HEK293T (cell line): ENCODE results near the gene CSTPP1.

Experiments used
- CTCF ChIA-PET: fragments of 350-600 bp; formaldehyde crosslinking; extraction: SDS; loops from one replicate; lab custom pipeline; 2021; ENCODE audit warnings: antibody characterized with exemption, inconsistent platforms; lab: Yijun Ruan, JAX
- POLR2A ChIA-PET: fragments of 350-600 bp; formaldehyde crosslinking; extraction: SDS; loops from one replicate; lab custom pipeline; 2020; ENCODE audit warnings: antibody characterized with exemption, inconsistent platforms; lab: Yijun Ruan, JAX
- DNase-seq: peaks from one replicate; pipeline ENCODE4 v3.0.0; 2012; ENCODE audit warnings: mixed read lengths; ENCODE audit errors: extremely low spot score
- ARNT ChIP-seq: fragments of 450-650 bp; IDR thresholded peaks from 2 replicates; pipeline ENCODE4 v1.6.1; 2017; ENCODE audit warnings: mild to moderate bottlenecking
- BHLHE40 ChIP-seq: fragments of 450-650 bp; IDR thresholded peaks from 2 replicates; pipeline ENCODE4 v1.6.1; 2016; ENCODE audit warnings: mild to moderate bottlenecking, moderate library complexity, borderline replicate concordance
- CTBP1 ChIP-seq: fragments of 450-650 bp; IDR thresholded peaks from 2 replicates; pipeline ENCODE4 v1.6.1; 2016; ENCODE audit warnings: borderline replicate concordance
- ELF4 ChIP-seq: fragments of 450-650 bp; IDR thresholded peaks from 2 replicates; pipeline ENCODE4 v1.6.1; 2017; ENCODE audit warnings: antibody characterized with exemption
- FOXA1 ChIP-seq: fragments of 450-650 bp; IDR thresholded peaks from 2 replicates; pipeline ENCODE4 v1.6.1; 2016; ENCODE audit warnings: mild to moderate bottlenecking
- FOXK2 ChIP-seq: fragments of 450-650 bp; IDR thresholded peaks from 2 replicates; pipeline ENCODE4 v1.6.1; 2016; ENCODE audit warnings: mild to moderate bottlenecking
- FOXM1 ChIP-seq: fragments of 450-650 bp; IDR thresholded peaks from 2 replicates; pipeline ENCODE4 v1.6.1; 2017; ENCODE audit warnings: mild to moderate bottlenecking, borderline replicate concordance
- HDGF ChIP-seq: fragments of 450-650 bp; IDR thresholded peaks from 2 replicates; pipeline ENCODE4 v1.6.1; 2017; ENCODE audit warnings: antibody characterized with exemption, borderline replicate concordance
- L3MBTL2 ChIP-seq: fragments of 450-650 bp; conservative IDR thresholded peaks from 2 replicates; pipeline ENCODE4 v1.6.1; 2016; ENCODE audit warnings: mild to moderate bottlenecking
- LEF1 ChIP-seq: fragments of 450-650 bp; IDR thresholded peaks from 2 replicates; pipeline ENCODE4 v1.6.1; 2017; ENCODE audit warnings: mild to moderate bottlenecking, borderline replicate concordance
- NFRKB ChIP-seq: fragments of 450-650 bp; IDR thresholded peaks from 2 replicates; pipeline ENCODE4 v1.6.1; 2016; ENCODE audit warnings: mild to moderate bottlenecking, moderate library complexity
- SP1 ChIP-seq: fragments of 450-650 bp; IDR thresholded peaks from 2 replicates; pipeline ENCODE4 v1.6.1; 2017
- SUZ12 ChIP-seq: fragments of 450-650 bp; IDR thresholded peaks from 2 replicates; pipeline ENCODE4 v1.6.1; 2016; ENCODE audit warnings: mild to moderate bottlenecking
- TARDBP ChIP-seq: fragments of 450-650 bp; IDR thresholded peaks from 2 replicates; pipeline ENCODE4 v1.6.1; 2016
- ZNF384 ChIP-seq: fragments of 450-650 bp; IDR thresholded peaks from 2 replicates; pipeline ENCODE4 v1.6.1; 2016
- TF ChIP-seq, protein P1 (sequence below): fragments of 450-650 bp; IDR thresholded peaks from 2 replicates; pipeline ENCODE4 v1.6.1; 2016

CSTPP1 gene

DNA sequence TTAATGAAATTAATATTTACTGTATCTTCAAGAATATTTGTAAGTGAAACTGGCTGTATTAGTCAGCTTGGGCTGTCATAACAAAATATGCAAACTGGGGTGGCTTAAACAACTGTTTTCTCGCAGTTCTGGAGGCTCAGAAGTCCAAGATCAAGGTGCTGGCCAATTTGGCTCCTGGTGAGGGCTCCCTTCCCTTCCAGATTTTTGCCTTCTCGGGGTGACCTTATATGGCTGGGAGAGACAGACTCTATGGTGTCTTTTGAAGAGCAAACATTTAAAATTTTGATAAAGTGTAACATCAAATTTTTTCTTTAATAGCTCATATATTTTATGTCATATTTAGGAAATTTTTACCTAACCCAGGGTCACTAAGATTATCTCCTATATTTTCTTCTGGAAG, 30.2 kb downstream of the CSTPP1 start:
- ChIA-PET CTCF (no interaction called here), POLR2A (interaction anchor here (0.7 kb wide), 1 partner anchor 12 kb away, joined by 3 read pairs; no protein-coding TSS in a partner anchor)
- TF ChIP-seq, protein P1, sequence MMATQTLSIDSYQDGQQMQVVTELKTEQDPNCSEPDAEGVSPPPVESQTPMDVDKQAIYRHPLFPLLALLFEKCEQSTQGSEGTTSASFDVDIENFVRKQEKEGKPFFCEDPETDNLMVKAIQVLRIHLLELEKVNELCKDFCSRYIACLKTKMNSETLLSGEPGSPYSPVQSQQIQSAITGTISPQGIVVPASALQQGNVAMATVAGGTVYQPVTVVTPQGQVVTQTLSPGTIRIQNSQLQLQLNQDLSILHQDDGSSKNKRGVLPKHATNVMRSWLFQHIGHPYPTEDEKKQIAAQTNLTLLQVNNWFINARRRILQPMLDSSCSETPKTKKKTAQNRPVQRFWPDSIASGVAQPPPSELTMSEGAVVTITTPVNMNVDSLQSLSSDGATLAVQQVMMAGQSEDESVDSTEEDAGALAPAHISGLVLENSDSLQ, result no peak
- no peak for DNase-seq

DNA sequence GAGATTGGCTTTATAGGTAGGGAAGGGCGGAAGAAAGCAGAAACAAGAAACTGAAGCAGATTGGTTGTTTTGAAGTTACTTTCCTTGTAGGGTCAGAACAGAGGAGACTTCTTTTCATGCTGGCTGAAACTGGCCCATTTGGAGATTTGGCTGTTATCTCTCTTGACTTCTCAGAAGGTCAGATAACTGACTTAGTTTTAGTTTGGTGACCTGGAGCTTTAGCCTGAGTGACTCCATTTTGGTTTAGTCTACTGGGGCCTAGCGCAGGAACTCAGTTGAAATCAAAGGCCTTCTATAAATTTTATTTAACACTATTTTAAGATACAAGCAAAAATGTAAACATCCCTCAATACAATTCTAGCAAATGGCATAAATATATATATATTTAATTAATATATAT, 31.4 kb downstream of the CSTPP1 start:
- POLR2A ChIA-PET, result no interaction called here
- TF ChIP-seq ARNT (no peak), SP1 (no peak), NFRKB (no peak)
- no peak for DNase-seq
- CTCF ChIA-PET, result no interaction called here

DNA sequence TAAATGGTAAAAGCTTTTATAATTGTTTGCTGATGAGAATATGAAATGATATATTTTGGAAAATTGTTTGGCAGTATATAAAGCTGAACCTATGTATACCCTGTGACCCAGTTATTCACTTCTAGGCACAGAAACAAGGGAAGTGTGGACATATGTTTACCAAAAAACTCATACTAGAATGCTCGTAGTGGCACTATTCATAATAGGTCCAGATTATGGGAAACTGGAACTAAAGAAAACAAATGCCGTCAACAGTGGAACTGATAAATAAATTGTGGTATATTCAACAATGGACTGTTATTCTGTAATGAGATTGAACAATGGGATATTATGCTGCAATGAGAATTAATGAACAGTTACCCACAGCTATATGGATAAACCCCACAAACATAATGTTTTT, 32.8 kb downstream of the CSTPP1 start:
- POLR2A ChIA-PET, result no interaction called here
- TF ChIP-seq BHLHE40, result no peak
- no peak for TF ChIP-seq L3MBTL2
- TF ChIP-seq ELF4, result no peak
- TF ChIP-seq FOXK2, result no peak
- TF ChIP-seq FOXA1, result no peak
- CTCF ChIA-PET, result no interaction called here
- DNase-seq, result no peak

DNA sequence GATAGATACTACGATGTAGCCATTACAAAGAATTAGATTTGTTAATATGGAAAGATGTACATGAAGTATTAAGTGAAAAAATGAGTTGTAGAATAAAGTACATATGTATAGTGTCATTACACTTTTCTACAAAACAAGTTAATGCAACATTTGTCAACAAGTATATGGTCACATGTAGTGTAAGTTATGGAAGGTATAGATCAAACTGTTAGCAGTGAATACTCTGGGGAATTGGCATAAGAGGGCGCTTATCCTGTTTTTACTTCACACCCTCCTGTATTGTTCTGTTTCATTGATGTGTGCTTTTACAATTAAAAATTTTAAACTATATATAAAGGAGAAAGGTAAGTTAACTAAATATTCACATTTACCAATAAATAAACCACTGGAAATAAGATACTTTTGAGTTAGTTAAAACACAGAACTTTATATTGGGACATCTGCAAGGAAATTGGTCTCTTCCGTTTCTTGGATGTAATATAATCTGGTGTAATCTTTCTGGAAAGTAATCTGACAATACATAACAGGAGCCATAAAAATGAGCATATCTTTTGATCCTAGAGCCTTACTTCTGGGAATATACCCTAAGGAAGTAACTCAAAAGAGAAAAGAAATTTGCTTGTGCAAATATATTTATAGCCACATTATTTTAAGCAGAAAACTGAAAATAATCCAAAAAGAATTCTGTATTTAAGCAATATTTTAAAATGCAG, 34.5 kb downstream of the CSTPP1 start:
- no peak for DNase-seq
- TF ChIP-seq BHLHE40, result no peak
- no peak for TF ChIP-seq LEF1
- TF ChIP-seq SP1, result no peak
- TF ChIP-seq ELF4, result no peak
- TF ChIP-seq ARNT, result no peak
- no peak for TF ChIP-seq ZNF384
- no peak for TF ChIP-seq TARDBP
- TF ChIP-seq, protein P1, result no peak
- TF ChIP-seq FOXA1, result no peak
- no peak for TF ChIP-seq FOXK2
- no peak for TF ChIP-seq CTBP1
- TF ChIP-seq HDGF, result no peak
- no peak for TF ChIP-seq L3MBTL2
- TF ChIP-seq NFRKB, result no peak
- TF ChIP-seq FOXM1, result no peak
- no peak for TF ChIP-seq SUZ12
- CTCF ChIA-PET, result no interaction called here
- POLR2A ChIA-PET, result no interaction called here

DNA sequence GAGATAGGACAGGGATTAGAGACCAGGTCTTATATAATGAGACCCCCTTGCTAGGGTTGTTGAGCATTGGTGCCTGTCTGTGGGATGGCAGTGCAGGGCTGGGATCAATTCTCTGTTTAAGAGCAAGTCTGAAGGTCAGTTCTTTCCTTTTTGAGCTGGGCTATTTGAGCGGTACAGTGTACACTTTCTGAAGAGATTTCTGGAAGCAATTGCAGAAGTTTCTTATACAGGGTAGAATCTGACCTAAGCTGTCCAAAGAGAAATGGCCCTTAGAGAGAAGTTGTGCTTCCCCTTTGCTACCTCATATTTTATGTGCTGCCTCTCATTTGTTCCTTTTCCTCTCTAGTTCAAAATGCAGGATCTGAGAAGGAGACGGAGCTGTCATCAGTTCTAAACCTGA, 35.8 kb downstream of the CSTPP1 start:
- no peak for DNase-seq
- CTCF ChIA-PET, result interaction anchor here (0.6 kb wide), 1 partner anchor 13 kb away, joined by 3 read pairs; no protein-coding TSS in a partner anchor
- no peak for TF ChIP-seq NFRKB
- TF ChIP-seq ARNT, result no peak
- TF ChIP-seq ZNF384, result no peak
- no peak for TF ChIP-seq SUZ12
- TF ChIP-seq CTBP1, result no peak
- no peak for TF ChIP-seq SP1
- TF ChIP-seq L3MBTL2, result no peak
- TF ChIP-seq, protein P1, result no peak
- TF ChIP-seq FOXK2, result no peak
- no peak for TF ChIP-seq FOXM1
- no peak for TF ChIP-seq TARDBP
- TF ChIP-seq HDGF, result no peak
- TF ChIP-seq BHLHE40, result no peak
- TF ChIP-seq FOXA1, result no peak
- TF ChIP-seq ELF4, result no peak
- POLR2A ChIA-PET, result no interaction called here

DNA sequence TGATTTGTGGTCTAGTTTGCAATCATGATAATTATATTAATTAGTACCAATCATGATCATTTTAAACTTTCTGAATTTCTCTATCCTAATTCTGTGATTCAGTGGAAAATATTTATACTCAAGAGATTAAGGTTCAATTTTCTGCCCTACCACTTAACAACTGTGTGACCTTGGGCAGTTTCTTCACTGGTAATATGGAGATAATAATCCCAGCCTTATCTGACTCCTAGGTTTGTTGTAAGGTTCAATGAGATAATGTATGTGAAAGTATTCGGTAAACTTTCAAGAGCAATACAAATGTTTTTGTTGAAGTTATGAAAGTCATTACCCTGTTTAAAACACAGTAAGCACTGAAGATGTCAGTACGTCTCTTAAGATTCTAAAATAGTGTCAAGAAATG, 36.3 kb downstream of the CSTPP1 start:
- ChIA-PET CTCF (interaction anchor here (0.6 kb wide), 1 partner anchor 12 kb away, joined by 3 read pairs; no protein-coding TSS in a partner anchor), POLR2A (no interaction called here)
- TF ChIP-seq HDGF (no peak), FOXA1 (no peak), CTBP1 (no peak), TARDBP (no peak), LEF1 (no peak), ZNF384 (no peak), L3MBTL2 (no peak), NFRKB (no peak), SUZ12 (no peak), BHLHE40 (no peak), ARNT (no peak), SP1 (no peak), FOXK2 (no peak)
- TF ChIP-seq, protein P1, result no peak
- no peak for DNase-seq
